ENCODE data around the gene SEC63.
"Not testable (repeated sequence)": the region's sequence is repeated elsewhere in the genome, so short reads cannot be mapped to it uniquely, and the experiment has no call there.

SEC63 gene

GRCh38 chr6:107957909-107958688, at the start of gene SEC63:
TSS of gene SEC63 (minus strand) at chr6:107958208. CDS start at chr6:107958009, 199 bp downstream.
- peak; percentile 89 to 96 (median 93) for DNase-seq (ENCODE audit: low read depth in 2 of 3, low spot score in 2 of 3)

- DNase-seq (ENCODE audit: low read depth in 2 of 3, low spot score in 2 of 3) = no peak
Observed at GRCh38 chr6:108005961-108006360, 48.0 kb upstream of the SEC63 start.

- DNase-seq (ENCODE audit: low read depth in 2 of 3, low spot score in 2 of 3) = no peak
Observed at GRCh38 chr6:108004861-108005260, 46.9 kb upstream of the SEC63 start.

- no peak for DNase-seq (ENCODE audit: low read depth in 2 of 3, low spot score in 2 of 3)
Observed at GRCh38 chr6:108002365-108003221, 44.6 kb upstream of the SEC63 start.

GRCh38 chr6:108001696-108002231, 43.8 kb upstream of the SEC63 start:
- DNase-seq (ENCODE audit: low read depth in 2 of 3, low spot score in 2 of 3) = no peak

- DNase-seq (ENCODE audit: low read depth in 2 of 3, low spot score in 2 of 3) = not testable (repeated sequence)
Observed at GRCh38 chr6:108000259-108000658, 42.3 kb upstream of the SEC63 start.

- no peak for DNase-seq (ENCODE audit: low read depth in 2 of 3, low spot score in 2 of 3)
Observed at GRCh38 chr6:107999341-107999740, 41.3 kb upstream of the SEC63 start.

GRCh38 chr6:107991772-107992550, 34.0 kb upstream of the SEC63 start:
- no peak for DNase-seq (ENCODE audit: low read depth in 2 of 3, low spot score in 2 of 3)

- DNase-seq (ENCODE audit: low read depth in 2 of 3, low spot score in 2 of 3) = no peak
Observed at GRCh38 chr6:107991061-107991460, 33.1 kb upstream of the SEC63 start.

GRCh38 chr6:107990587-107990986, 32.6 kb upstream of the SEC63 start:
- not testable (repeated sequence) for DNase-seq (ENCODE audit: low read depth in 2 of 3, low spot score in 2 of 3)

GRCh38 chr6:107989166-107990094, 31.4 kb upstream of the SEC63 start:
- no peak for DNase-seq (ENCODE audit: low read depth in 2 of 3, low spot score in 2 of 3)

GRCh38 chr6:107988570-107988969, 30.6 kb upstream of the SEC63 start:
- DNase-seq (ENCODE audit: low read depth in 2 of 3, low spot score in 2 of 3) = no peak

GRCh38 chr6:107987805-107988204, 29.8 kb upstream of the SEC63 start:
- DNase-seq (ENCODE audit: low read depth in 2 of 3, low spot score in 2 of 3) = no peak

- no peak for DNase-seq (ENCODE audit: low read depth in 2 of 3, low spot score in 2 of 3)
Observed at GRCh38 chr6:107985701-107986100, 27.7 kb upstream of the SEC63 start.

- DNase-seq (ENCODE audit: low read depth in 2 of 3, low spot score in 2 of 3) = no peak
Observed at GRCh38 chr6:107983811-107984210, 25.8 kb upstream of the SEC63 start.

- no peak for DNase-seq (ENCODE audit: low read depth in 2 of 3, low spot score in 2 of 3)
Observed at GRCh38 chr6:107982486-107982885, 24.5 kb upstream of the SEC63 start.

GRCh38 chr6:107981695-107982094, 23.7 kb upstream of the SEC63 start:
- DNase-seq (ENCODE audit: low read depth in 2 of 3, low spot score in 2 of 3) = no peak

GRCh38 chr6:107977283-107977682, 19.3 kb upstream of the SEC63 start:
- no peak for DNase-seq (ENCODE audit: low read depth in 2 of 3, low spot score in 2 of 3)

- no peak for DNase-seq (ENCODE audit: low read depth in 2 of 3, low spot score in 2 of 3)
Observed at GRCh38 chr6:107976155-107976783, 18.3 kb upstream of the SEC63 start.

- no peak for DNase-seq (ENCODE audit: low read depth in 2 of 3, low spot score in 2 of 3)
Observed at GRCh38 chr6:107973594-107973993, 15.6 kb upstream of the SEC63 start.

Data from activated CD8-positive, alpha-beta memory T cell treated with anti-CD3 and anti-CD28 coated beads for 48 hours (primary cell).